HepG2 (cell line): ENCODE results near the gene AGAP1. TPM values are rescaled to one million over a fixed set of nuclear protein-coding genes. Genes with fewer than 3 reads are reported as not detected.

Experiments used
- ATAC-seq: fragments of 200-7000 bp; cut with Tn5 transposase; 3 replicates; pipeline ENCODE4 v1.9.1; 2020; ENCODE audit warnings: mild to moderate bottlenecking, moderate library complexity
- BruUV-seq: library from RNA; stranded (reverse); fragments of 400-500 nt; replicated peaks from 2 replicates; lab custom pipeline; 2021; lab: Mats Ljungman, UMichigan
- CTCF ChIA-PET: fragments of 300-600 bp; formaldehyde crosslinking; extraction: SDS; loops from one replicate; lab custom pipeline; 2021; ENCODE audit warnings: low total read pairs, inconsistent platforms, low intra/inter-chr PET ratio; lab: Yijun Ruan, JAX
- POLR2A ChIA-PET: fragments of 350-600 bp; sonication (Branson Sonifier 250); formaldehyde crosslinking; loops from one replicate; lab custom pipeline; 2020; ENCODE audit warnings: antibody characterized with exemption, inconsistent platforms; lab: Yijun Ruan, JAX
- DNase-seq: peaks from one replicate; pipeline ENCODE4 v3.0.0-alpha.2; 2015; ENCODE audit warnings: low spot score
- FAIRE-seq: peaks from 3 replicates; lab custom pipeline; 2011; peaks lifted over from hg19 to GRCh38; lab: Jason Lieb, UNC
- H2AFZ ChIP-seq: one replicate; pipeline ENCODE4 v1.6.1; 2011; ENCODE audit warnings: low read length, inconsistent platforms
- H3K27ac ChIP-seq: fragments of 300-600 bp; 3 replicates; pipeline ENCODE4 v1.8.0; 2011; ENCODE audit warnings: mixed run types, mild to moderate bottlenecking, mixed read lengths, low read length, inconsistent platforms; ENCODE audit not compliant: insufficient read depth; ENCODE audit errors: extremely low read length
- H3K27me3 ChIP-seq, 2 experiments: fragments of 200-600 bp in 1 of 2; 2 replicates in 1 of 2; 3 replicates in 1 of 2; pipeline versions ENCODE4 v1.6.0 to v1.8.0; 2011; ENCODE audit warnings: low read length in 2 of 2, mild to moderate bottlenecking in 2 of 2, moderate library complexity in 2 of 2, inconsistent platforms in 1 of 2; ENCODE audit not compliant: insufficient read depth in 2 of 2, control insufficient read depth in 1 of 2
- H3K36me3 ChIP-seq, 2 experiments: fragments of 200-600 bp in 1 of 2; replicated peaks in 1 of 2; 2 replicates in 1 of 2; 3 replicates in 1 of 2; pipeline versions ENCODE4 v1.5.1 to v1.8.0; 2011; ENCODE audit warnings: low read length in 2 of 2, inconsistent platforms in 1 of 2; ENCODE audit not compliant: insufficient read depth in 2 of 2, control insufficient read depth in 1 of 2
- H3K4me1 ChIP-seq: 2 replicates; pipeline ENCODE4 v1.5.1; 2012; ENCODE audit warnings: low read length, inconsistent platforms; ENCODE audit not compliant: insufficient read depth
- H3K4me2 ChIP-seq: 2 replicates; pipeline ENCODE4 v1.6.0; 2011; ENCODE audit warnings: low read depth, low read length, inconsistent platforms
- H3K4me3 ChIP-seq, 3 experiments: fragments of 200-600 bp in 1 of 3; sonication (generic), shearing (Covaris generic) in 1 of 3; replicated peaks in 1 of 3; 2 replicates each; pipeline ENCODE4 v1.5.1; 2011 to 2016; ENCODE audit warnings: low read length in 3 of 3, inconsistent platforms in 2 of 3, low read depth in 2 of 3, mild to moderate bottlenecking in 2 of 3, control low read depth in 1 of 3, mixed read lengths in 1 of 3; ENCODE audit not compliant: insufficient read depth in 1 of 3
- H3K79me2 ChIP-seq: one replicate; pipeline ENCODE4 v1.6.1; 2011; ENCODE audit warnings: low read length, inconsistent platforms; ENCODE audit not compliant: insufficient read depth
- H3K9ac ChIP-seq: 2 replicates; pipeline ENCODE4 v1.6.0; 2011; ENCODE audit warnings: mild to moderate bottlenecking, low read depth, low read length, inconsistent platforms; ENCODE audit not compliant: insufficient read depth
- H3K9me3 ChIP-seq: 2 replicates; pipeline ENCODE4 v1.5.1; 2012; ENCODE audit warnings: mild to moderate bottlenecking, low read length
- H4K20me1 ChIP-seq: 2 replicates; pipeline ENCODE4 v1.6.0; 2011; ENCODE audit warnings: inconsistent platforms, mild to moderate bottlenecking, low read length, moderate library complexity; ENCODE audit not compliant: insufficient read depth
- AGO2 ChIP-seq: fragments of 200-400 bp; formaldehyde crosslinking; optimal IDR thresholded peaks from 2 replicates; pipeline ENCODE3; 2017; ENCODE audit warnings: mild to moderate bottlenecking, low read depth, low read length, moderate library complexity
- KIAA2018 ChIP-seq: sonication (generic); formaldehyde crosslinking; IDR thresholded peaks from 2 replicates; pipeline ENCODE4 v1.5.0; 2020; ENCODE audit warnings: mild to moderate bottlenecking, missing genetic modification reagents, borderline replicate concordance
- WGBS: methylation state at CpG from one replicate; pipeline ENCODE4 v1.1.6; 2017; ENCODE audit warnings: low lambda C conversion rate; 5-methylcytosine and 5-hydroxymethylcytosine counted together
- in situ Hi-C: cut with HindIII; loops from 2 replicates; pipeline ENCODE4 v1.10.0; 2017; ENCODE audit warnings: low pct_unique_long_range_greater_than_20kb; ENCODE audit not compliant: extremely low pct_ligation_motif_present
- intact Hi-C: fragments of 100-400 bp; cut with micrococcal nuclease; formaldehyde crosslinking; loops from one replicate; pipeline ENCODE4 v1.10.0; 2022; ENCODE audit not compliant: unreplicated experiment
- polyA plus RNA-seq, 8 experiments: library from polyadenylated mRNA; depleted of rRNA in 3 of 8; stranded (reverse) in 7 of 8; unstranded in 1 of 8; fragments of >200 nt; fragmentation: Illumina TruSeq in 4 of 8; extraction: Trizol in 4 of 8; gene quantifications; 2 replicates each; pipeline versions ENCODE4 v1.2.1 to v1.2.3, GENCODE V29; 2011 to 2016; ENCODE audit warnings: low read depth in 4 of 8, missing spikeins in 1 of 8, mixed read lengths in 1 of 8; ENCODE audit not compliant: insufficient read depth in 1 of 8
- total RNA-seq, 5 experiments: library from RNA; depleted of rRNA; stranded (reverse); fragments of >200 nt; fragmentation: Illumina TruSeq; extraction: Trizol; gene quantifications; 2 replicates each; pipeline ENCODE4 v1.2.3, GENCODE V29; 2016; ENCODE audit warnings: low read depth in 1 of 5

Gene AGAP1
- total and polyA plus RNA-seq, 2 of the 13 experiments (the other 11 are each of a cell fraction or from before 2014, with no cell fraction given): 21.2 to 32.7 TPM

GRCh38 chr2:236128321-236128720, 634.5 kb downstream of the AGAP1 start:
- ChIA-PET POLR2A (no interaction called here), CTCF (no interaction called here)
- no peaks in the 10 kb centered on the region for H3K27me3 ChIP-seq
- no peak overlapping the region for H3K4me2 ChIP-seq
- ATAC-seq (no peak), DNase-seq (no peak), FAIRE-seq (no peak)
- peaks cover 5 to 21% of the 10 kb centered on the region in 2 experiments; a peak in 4 of 5 replicates for H3K36me3 ChIP-seq
- no peak overlapping the region for H2AFZ ChIP-seq
- intact Hi-C loops (no loop called here), in situ Hi-C loops (no loop called here)
- no TSS peak for BruUV-seq
- no peak overlapping the region for H3K9ac ChIP-seq
- no peak for TF ChIP-seq KIAA2018 (CRISPR knock-in tag)
- TF ChIP-seq AGO2: peak; percentile 44
- peaks cover 2% of the 10 kb centered on the region; the same call in 1 of the 2 replicates for H4K20me1 ChIP-seq
- no peaks in the 10 kb centered on the region for H3K4me1 ChIP-seq
- no peak overlapping the region for H3K27ac ChIP-seq
- WGBS: 99% methylated on average over 17 of the region's 17 CpGs
- H3K79me2 ChIP-seq: no peaks in the 10 kb centered on the region
- no peak overlapping the region for H3K4me3 ChIP-seq
- no peaks in the 10 kb centered on the region for H3K9me3 ChIP-seq
